Smooth muscle cell of trachea (primary cell): Measurements from ENCODE around the gene HEMGN. TPM values are rescaled to one million over a fixed set of nuclear protein-coding genes. Genes with fewer than 3 reads are reported as not detected.

Source experiments
- total RNA-seq: library from RNA; depleted of rRNA; stranded (reverse); fragments of >200 nt; gene quantifications from 2 replicates; pipeline ENCODE4 v1.2.1, GENCODE V29; 2014

The HEMGN gene, protein sequence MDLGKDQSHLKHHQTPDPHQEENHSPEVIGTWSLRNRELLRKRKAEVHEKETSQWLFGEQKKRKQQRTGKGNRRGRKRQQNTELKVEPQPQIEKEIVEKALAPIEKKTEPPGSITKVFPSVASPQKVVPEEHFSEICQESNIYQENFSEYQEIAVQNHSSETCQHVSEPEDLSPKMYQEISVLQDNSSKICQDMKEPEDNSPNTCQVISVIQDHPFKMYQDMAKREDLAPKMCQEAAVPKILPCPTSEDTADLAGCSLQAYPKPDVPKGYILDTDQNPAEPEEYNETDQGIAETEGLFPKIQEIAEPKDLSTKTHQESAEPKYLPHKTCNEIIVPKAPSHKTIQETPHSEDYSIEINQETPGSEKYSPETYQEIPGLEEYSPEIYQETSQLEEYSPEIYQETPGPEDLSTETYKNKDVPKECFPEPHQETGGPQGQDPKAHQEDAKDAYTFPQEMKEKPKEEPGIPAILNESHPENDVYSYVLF
- not detected in 2 replicates for total RNA-seq

DNA sequence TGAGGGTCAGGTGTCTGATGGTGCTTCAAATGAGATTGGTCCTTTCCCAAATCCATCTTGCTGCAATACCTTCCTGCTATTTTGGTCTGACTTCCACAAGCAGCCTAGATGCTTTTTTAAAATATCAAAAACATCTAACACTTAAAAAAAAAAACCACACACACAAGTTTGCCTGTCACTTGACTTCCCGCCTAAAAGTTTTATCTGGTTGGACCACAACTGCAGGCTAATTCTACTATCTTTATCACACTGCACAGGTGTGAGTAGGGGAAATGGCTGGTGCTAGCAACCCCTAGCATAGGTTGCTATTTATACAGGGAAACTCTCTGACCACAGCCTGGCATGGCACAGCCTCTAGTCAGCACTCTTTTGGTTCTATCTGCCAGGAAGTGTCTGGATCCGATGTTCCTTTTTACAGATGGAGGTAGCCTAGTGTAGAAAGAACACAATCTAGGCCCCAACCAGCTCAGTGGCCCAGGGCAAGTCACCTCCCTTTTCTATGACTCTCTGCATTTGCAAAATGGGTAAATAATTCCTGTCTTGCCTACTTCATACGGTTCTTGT is at the start of gene HEMGN:
HEMGN (minus strand) TSS at position 92 of the 564 bp plus-strand sequence; CDS start at position 56, 36 bp downstream.

DNA sequence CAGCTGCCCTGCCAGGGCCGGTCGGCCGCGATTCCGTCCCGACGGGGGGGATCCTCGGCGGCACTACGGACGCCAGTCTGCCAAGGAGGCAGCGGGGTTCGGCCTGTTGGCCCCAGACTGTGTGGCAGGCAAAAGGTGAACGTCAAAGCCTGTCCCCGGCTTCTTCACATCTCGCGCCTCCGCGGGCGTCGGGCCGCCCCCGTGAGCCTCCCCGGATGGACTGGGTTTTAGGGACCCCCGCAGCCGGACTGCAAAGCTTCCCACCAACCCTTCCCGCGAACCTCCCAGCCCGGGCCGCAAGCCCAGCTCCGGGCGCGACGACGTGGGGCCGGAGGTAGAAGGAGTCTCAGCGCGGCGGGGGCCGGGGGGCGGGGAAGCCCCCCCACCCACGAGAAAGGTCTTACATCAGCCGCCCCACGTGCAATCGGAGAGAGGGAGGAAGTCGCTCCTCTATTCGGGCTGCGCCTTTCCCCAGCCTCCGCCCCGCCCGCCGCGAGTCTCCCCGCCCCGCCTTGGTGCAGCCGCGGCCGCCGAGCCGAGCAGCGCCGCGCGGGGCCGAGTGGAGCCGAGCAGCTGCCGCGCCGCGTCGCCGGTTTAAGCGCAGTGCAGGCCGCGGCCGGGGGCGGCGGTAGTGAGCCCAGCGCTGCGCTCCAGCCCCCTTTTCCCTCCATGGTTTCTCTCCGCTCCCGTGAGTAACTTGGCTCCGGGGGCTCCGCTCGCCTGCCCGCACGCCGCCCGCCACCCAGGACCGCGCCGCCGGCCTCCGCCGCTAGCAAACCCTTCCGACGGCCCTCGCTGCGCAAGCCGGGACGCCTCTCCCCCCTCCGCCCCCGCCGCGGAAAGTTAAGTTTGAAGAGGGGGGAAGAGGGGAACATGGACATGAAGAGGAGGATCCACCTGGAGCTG is 45.0 kb upstream of the HEMGN start, which contains the start of gene ANP32B:
ANP32B (plus strand) TSS at position 659 of the 906 bp plus-strand sequence; CDS start at position 874, 215 bp downstream.

DNA sequence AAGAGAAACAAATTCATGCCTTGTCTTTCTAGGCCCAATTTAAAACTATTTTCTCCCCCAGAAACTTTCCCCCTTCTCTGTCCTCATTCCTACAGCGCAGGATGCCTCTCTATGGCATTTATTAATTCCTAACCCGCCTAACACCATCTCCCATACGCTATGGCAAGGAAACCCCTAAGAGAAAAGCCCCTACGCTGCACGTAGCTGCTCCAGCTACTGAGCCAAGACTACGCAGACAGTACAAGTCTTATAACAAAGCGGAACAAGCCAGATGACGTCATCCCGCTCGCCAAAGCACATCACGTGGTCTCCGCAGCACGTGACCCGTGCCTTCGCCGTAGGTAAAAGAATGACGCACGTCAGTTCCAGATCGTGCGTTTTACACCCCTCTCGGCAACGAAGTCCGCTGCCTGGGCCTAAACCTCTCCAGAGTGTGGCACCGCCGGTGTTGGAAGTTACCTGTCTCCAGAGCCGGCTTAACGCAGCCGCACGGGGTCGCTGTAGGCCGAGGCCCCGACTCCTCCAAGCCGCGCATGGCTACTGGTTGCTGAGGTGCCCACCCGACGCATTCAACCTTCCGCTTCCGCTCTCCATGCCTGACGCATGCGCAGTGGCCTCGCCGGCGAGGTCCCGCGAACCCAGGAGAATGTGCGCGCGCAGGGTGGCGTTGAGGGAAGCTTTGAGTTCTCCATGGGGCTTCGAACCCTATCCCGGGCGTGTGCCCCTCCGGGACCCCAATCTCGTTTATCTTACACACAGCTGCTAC is 15.8 kb downstream of the HEMGN start, which contains the start of gene TRMO:
TRMO (minus strand) TSS at position 542 of the 766 bp plus-strand sequence; CDS start at position 535, 7 bp downstream.

Other genes with a start within 250 kb of the HEMGN start
- 5.8 and 9.6 TPM in 2 replicates for gene XPA, start 240.8 kb downstream of the HEMGN start, total RNA-seq
- not detected in 2 replicates for gene FOXE1, start 84.9 kb downstream of the HEMGN start, total RNA-seq
- gene TRMO, start 15.7 kb downstream of the HEMGN start, total RNA-seq = 13.1 and 15.9 TPM in 2 replicates
- 11.6 and 14.0 TPM in 2 replicates for gene ANP32B, start 45.2 kb upstream of the HEMGN start, total RNA-seq
- 63.3 and 112 TPM in 2 replicates for gene NANS, start 118.6 kb upstream of the HEMGN start, total RNA-seq
- 6.5 and 7.0 TPM in 2 replicates for gene TRIM14, start 181.1 kb upstream of the HEMGN start, total RNA-seq